Endothelial cell of umbilical vein (primary cell): ENCODE results near the gene TKTL2. TPM values are rescaled to one million over a fixed set of nuclear protein-coding genes. Genes with fewer than 3 reads are reported as not detected.
A peak's percentile ranks its signal among the peaks of the same experiment; 100 is the strongest.

Experiments used
- BruUV-seq: library from RNA; stranded (reverse); fragments of 400-500 nt; replicated peaks from 2 replicates; lab custom pipeline; 2021; lab: Mats Ljungman, UMichigan
- CTCF ChIA-PET: fragments of 300-600, 350-600 bp; sonication (Branson Sonifier 250); formaldehyde crosslinking; loops from one replicate; lab custom pipeline; 2021; ENCODE audit warnings: antibody characterized with exemption, inconsistent platforms; lab: Charles Lee
- POLR2A ChIA-PET: fragments of 300-600, 350-600 bp; sonication (Branson Sonifier 250); formaldehyde crosslinking; loops from one replicate; lab custom pipeline; 2021; ENCODE audit warnings: antibody characterized with exemption, inconsistent platforms; lab: Charles Lee
- DNase-seq: peaks from one replicate; pipeline ENCODE4 v3.0.0-alpha.2; 2011; ENCODE audit warnings: low read depth, low spot score
- FAIRE-seq: peaks from 2 replicates; lab custom pipeline; 2011; peaks lifted over from hg19 to GRCh38; lab: Jason Lieb, UNC
- H2AFZ ChIP-seq: 2 replicates; pipeline ENCODE4 v1.6.0; 2012; ENCODE audit warnings: low read depth, low read length, control low read depth, inconsistent platforms
- H3K27ac ChIP-seq: 2 replicates; pipeline ENCODE4 v1.5.1; 2011; ENCODE audit warnings: low read depth, mild to moderate bottlenecking, control low read depth, low read length, moderate library complexity; ENCODE audit not compliant: insufficient read depth
- H3K27me3 ChIP-seq, 2 experiments: 2 replicates each; pipeline versions ENCODE4 v1.6.0 to v1.6.1; 2011; ENCODE audit warnings: low read length in 2 of 2, mixed read lengths in 1 of 2; ENCODE audit not compliant: control insufficient read depth in 2 of 2, insufficient read depth in 2 of 2
- H3K36me3 ChIP-seq, 2 experiments: 2 replicates in 1 of 2; 3 replicates in 1 of 2; pipeline ENCODE4 v1.5.1; 2011; ENCODE audit warnings: low read length in 2 of 2, mild to moderate bottlenecking in 1 of 2, moderate library complexity in 1 of 2; ENCODE audit not compliant: control insufficient read depth in 2 of 2, insufficient read depth in 2 of 2; ENCODE audit errors: extremely low read depth in 1 of 2
- H3K4me1 ChIP-seq: 3 replicates; pipeline ENCODE4 v1.5.1; 2011; ENCODE audit warnings: mild to moderate bottlenecking, low read length; ENCODE audit not compliant: control insufficient read depth, insufficient read depth; ENCODE audit errors: extremely low read depth
- H3K4me2 ChIP-seq: 2 replicates; pipeline ENCODE4 v1.6.1; 2011; ENCODE audit warnings: low read length, control low read depth, mixed read lengths; ENCODE audit not compliant: insufficient read depth
- H3K4me3 ChIP-seq, 3 experiments: fragments of 200-600 bp in 1 of 3; sonication (generic), shearing (Covaris generic) in 1 of 3; replicated peaks in 1 of 3; 2 replicates each; pipeline ENCODE4 v1.5.1; 2011 to 2016; ENCODE audit warnings: control low read depth in 3 of 3, low read length in 3 of 3, mild to moderate bottlenecking in 2 of 3, inconsistent platforms in 1 of 3, low read depth in 1 of 3, moderate library complexity in 1 of 3; ENCODE audit not compliant: insufficient read depth in 1 of 3
- H3K79me2 ChIP-seq: 2 replicates; pipeline ENCODE4 v1.6.0; 2012; ENCODE audit warnings: low read length, inconsistent platforms; ENCODE audit not compliant: control insufficient read depth, insufficient read depth
- H3K9ac ChIP-seq: replicated peaks from 2 replicates; pipeline ENCODE3; 2011; ENCODE audit warnings: low read length, control low read depth; ENCODE audit not compliant: insufficient read depth; ENCODE audit errors: extremely low read depth
- H3K9me1 ChIP-seq: replicated peaks from 3 replicates; pipeline ENCODE4 v1.6.0; 2011; ENCODE audit warnings: mild to moderate bottlenecking, low read length; ENCODE audit not compliant: control insufficient read depth, insufficient read depth; ENCODE audit errors: extremely low read depth
- H3K9me3 ChIP-seq: replicated peaks from 2 replicates; pipeline ENCODE4 v1.5.1; 2012; ENCODE audit warnings: low read length, inconsistent platforms; ENCODE audit not compliant: control insufficient read depth, insufficient read depth
- H4K20me1 ChIP-seq: replicated peaks from 2 replicates; pipeline ENCODE3; 2011; ENCODE audit warnings: mild to moderate bottlenecking, low read length; ENCODE audit not compliant: control insufficient read depth, insufficient read depth; ENCODE audit errors: extremely low read depth
- EZH2 ChIP-seq: IDR thresholded peaks from 2 replicates; pipeline ENCODE4 v1.6.1; 2012; ENCODE audit warnings: borderline replicate concordance, low read depth, mild to moderate bottlenecking, moderate library complexity, low read length, inconsistent platforms; ENCODE audit not compliant: severe bottlenecking
- FOS ChIP-seq: IDR thresholded peaks from 2 replicates; pipeline ENCODE4 v1.6.1; 2011; ENCODE audit warnings: mild to moderate bottlenecking, low read length, moderate library complexity, borderline replicate concordance; ENCODE audit not compliant: insufficient read depth
- GATA2 ChIP-seq: IDR thresholded peaks from 2 replicates; pipeline ENCODE4 v1.7.0; 2011; ENCODE audit warnings: low read depth, mild to moderate bottlenecking, moderate library complexity, mixed read lengths, low read length; ENCODE audit not compliant: insufficient read length, insufficient read depth
- JUN ChIP-seq: IDR thresholded peaks from 2 replicates; pipeline ENCODE4 v1.6.1; 2011; ENCODE audit warnings: borderline replicate concordance, low read depth; ENCODE audit not compliant: insufficient read length, insufficient read depth
- MYC ChIP-seq: IDR thresholded peaks from one replicate; pipeline ENCODE4 v1.6.1; 2011; ENCODE audit warnings: mild to moderate bottlenecking, low read depth, low read length
- POLR2A ChIP-seq: IDR thresholded peaks from 2 replicates; pipeline ENCODE4 v1.6.1; 2012; ENCODE audit warnings: low read depth, mild to moderate bottlenecking, control low read depth, low read length
- POLR2AphosphoS5 ChIP-seq: IDR thresholded peaks from 2 replicates; pipeline ENCODE4 v1.6.1; 2012; ENCODE audit warnings: low read depth, mild to moderate bottlenecking, control low read depth, low read length, moderate library complexity; ENCODE audit not compliant: insufficient read depth
- dilution Hi-C: fragments of 300-500 bp; cut with MboI; formaldehyde crosslinking; loops from one replicate; pipeline ENCODE4 v1.15.0; 2019; ENCODE audit warnings: low sequenced_read_pairs; ENCODE audit not compliant: extremely low pct_ligation_motif_present
- intact Hi-C: fragments of 100-400 bp; cut with micrococcal nuclease; formaldehyde crosslinking; loops from one replicate; pipeline ENCODE4 v1.10.0; 2022
- polyA plus RNA-seq, 4 experiments: library from polyadenylated mRNA; depleted of rRNA in 3 of 4; stranded (reverse) in 3 of 4; unstranded in 1 of 4; fragments of >200 nt; gene quantifications; 2 replicates each; pipeline versions ENCODE4 v1.2.1 to v1.2.3, GENCODE V29; 2011 to 2012; ENCODE audit warnings: missing spikeins in 1 of 4
- total RNA-seq: library from RNA; stranded (reverse); gene quantifications from 2 replicates; pipeline ENCODE4 v1.2.3, GENCODE V29; 2021
- TF ChIP-seq, protein P1 (sequence below): IDR thresholded peaks from 2 replicates; pipeline ENCODE4 v1.6.1; 2011; ENCODE audit not compliant: insufficient read depth, insufficient read length

TKTL2 gene
- total and polyA plus RNA-seq, 2 donors (not counting 3 experiments of a cell fraction or from before 2014, with no cell fraction given), result not detected

DNA sequence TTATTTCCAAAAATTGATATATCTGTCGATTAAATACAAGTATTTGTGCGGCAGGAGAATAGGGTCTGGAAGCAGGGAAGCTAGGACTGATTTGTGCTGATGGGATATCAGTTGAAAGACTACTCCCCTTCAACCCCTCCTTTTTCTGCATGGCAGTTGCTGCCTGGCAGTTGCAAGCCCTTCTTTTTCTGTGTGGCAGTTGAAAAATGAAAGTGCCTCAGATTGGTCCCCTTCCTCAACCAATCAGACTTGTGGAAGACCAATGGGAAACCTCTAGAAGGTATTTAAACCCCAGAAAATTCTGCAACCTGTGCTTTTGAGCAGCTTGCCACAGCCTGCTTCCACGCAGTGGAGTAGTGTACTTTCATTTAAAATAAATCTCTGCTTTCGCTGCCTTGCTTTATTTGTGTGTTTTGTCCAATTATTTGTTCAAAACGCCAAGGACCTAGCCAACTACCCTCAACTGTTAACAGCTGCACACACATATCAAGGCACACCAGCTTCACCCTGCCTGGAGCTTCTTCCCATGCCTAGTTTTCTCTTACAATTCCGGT is 19.5 kb upstream of the TKTL2 start:
- Histone ChIP-seq H3K79me2 (peaks cover 35% of the 10 kb centered on the region), H3K9ac (no peak overlapping the region), H3K27ac (no peak overlapping the region), H3K4me2 (peak overlapping the region; percentile 54), H3K4me1 (peaks cover 23% of the 10 kb centered on the region), H4K20me1 (no peaks in the 10 kb centered on the region), H3K9me3 (no peaks in the 10 kb centered on the region), H2AFZ (no peak overlapping the region), H3K4me3 (no peak overlapping the region), H3K36me3 (no peaks in the 10 kb centered on the region), H3K27me3 (no peaks in the 10 kb centered on the region), H3K9me1 (no peaks in the 10 kb centered on the region)
- intact Hi-C loops, result loop anchor here (10.0 kb wide), 1 partner anchor 378 kb away; no protein-coding TSS in a partner anchor
- TF ChIP-seq MYC (no peak), POLR2A (no peak), POLR2AphosphoS5 (no peak)
- dilution Hi-C loops, result no loop called here
- CTCF ChIA-PET, result interaction anchor here (1.4 to 2.8 kb wide), 3 partner anchors 51 to 56 kb away, joined by 5 to 37 read pairs (median 7); no protein-coding TSS in a partner anchor
- BruUV-seq, result no TSS peak
- DNase-seq (peak; percentile 9), FAIRE-seq (no peak)
- POLR2A ChIA-PET, result interaction anchor here (1.2 kb wide), 1 partner anchor 160 kb away, joined by 3 read pairs; the partner anchor contains the start of gene NPY1R

GRCh38 chr4:163489929-163490328 is 16.4 kb upstream of the TKTL2 start:
- CTCF ChIA-PET, result no interaction called here
- Histone ChIP-seq H3K4me1 (peaks cover 2% of the 10 kb centered on the region), H3K27ac (no peak overlapping the region), H4K20me1 (no peaks in the 10 kb centered on the region), H3K9ac (no peak overlapping the region), H3K79me2 (peaks cover 4% of the 10 kb centered on the region), H3K36me3 (no peaks in the 10 kb centered on the region), H2AFZ (no peak overlapping the region), H3K9me1 (no peaks in the 10 kb centered on the region), H3K4me2 (no peak overlapping the region), H3K9me3 (no peaks in the 10 kb centered on the region), H3K27me3 (peaks cover 0 to 2% of the 10 kb centered on the region in 2 experiments), H3K4me3 (no peak overlapping the region)
- TF ChIP-seq GATA2, result no peak
- TF ChIP-seq, protein P1, sequence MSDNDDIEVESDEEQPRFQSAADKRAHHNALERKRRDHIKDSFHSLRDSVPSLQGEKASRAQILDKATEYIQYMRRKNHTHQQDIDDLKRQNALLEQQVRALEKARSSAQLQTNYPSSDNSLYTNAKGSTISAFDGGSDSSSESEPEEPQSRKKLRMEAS, result no peak
- TF ChIP-seq EZH2, result no peak
- TF ChIP-seq FOS, result no peak
- TF ChIP-seq JUN, result no peak
- FAIRE-seq, result peak; percentile 62
- BruUV-seq, result no TSS peak
- intact Hi-C loops (loop anchor here (10.0 kb wide), 2 partner anchors 375 to 995 kb away; no protein-coding TSS in a partner anchor), dilution Hi-C loops (no loop called here)
- POLR2A ChIA-PET, result no interaction called here
- no peak for DNase-seq
